IMR-90 (cell line): Measurements from ENCODE around the gene MTHFD2. TPM values are rescaled to one million over a fixed set of nuclear protein-coding genes. Genes with fewer than 3 reads are reported as not detected.

ENCODE experiments used
- ATAC-seq: fragments of 200-7000 bp; cut with Tn5 transposase; 2 replicates; pipeline ENCODE4 v1.9.1; 2020; ENCODE audit warnings: low read depth, mild to moderate bottlenecking, moderate library complexity
- BruUV-seq: library from RNA; stranded (reverse); fragments of 400-500 nt; replicated peaks from 2 replicates; lab custom pipeline; 2021; lab: Mats Ljungman, UMichigan
- CTCF ChIA-PET: fragments of 300-600 bp; formaldehyde crosslinking; extraction: SDS; loops from one replicate; lab custom pipeline; 2021; ENCODE audit warnings: antibody characterized with exemption; lab: Yijun Ruan, JAX
- POLR2A ChIA-PET: fragments of 300-600 bp; sonication (Branson Sonifier 250); formaldehyde crosslinking; loops from one replicate; lab custom pipeline; 2022; ENCODE audit warnings: antibody characterized with exemption; ENCODE audit not compliant: unreplicated experiment; lab: Charles Lee
- DNase-seq: peaks from one replicate; pipeline ENCODE4 v3.0.0; 2013
- H2AFZ ChIP-seq: replicated peaks from 2 replicates; pipeline ENCODE3; 2013; ENCODE audit warnings: low read length, mild to moderate bottlenecking; ENCODE audit not compliant: poor library complexity
- H2AK5ac ChIP-seq: 2 replicates; pipeline ENCODE4 v1.6.1; 2013; ENCODE audit warnings: low read depth, low read length, inconsistent platforms
- H2AK9ac ChIP-seq: replicated peaks from 2 replicates; pipeline ENCODE3; 2013; ENCODE audit warnings: mild to moderate bottlenecking, low read depth, low read length, moderate library complexity; ENCODE audit not compliant: poor library complexity
- H2BK120ac ChIP-seq: 2 replicates; pipeline ENCODE4 v1.6.1; 2013; ENCODE audit warnings: low read depth, low read length, inconsistent platforms
- H2BK15ac ChIP-seq: 3 replicates; pipeline ENCODE4 v1.6.1; 2013; ENCODE audit warnings: low read depth, low read length, inconsistent platforms
- H2BK20ac ChIP-seq: 2 replicates; pipeline ENCODE4 v1.6.1; 2013; ENCODE audit warnings: low read depth, mild to moderate bottlenecking, inconsistent platforms, low read length, moderate library complexity
- H2BK5ac ChIP-seq: 2 replicates; pipeline ENCODE4 v1.6.1; 2013; ENCODE audit warnings: mild to moderate bottlenecking, low read depth, low read length, inconsistent platforms; ENCODE audit not compliant: poor library complexity, severe bottlenecking
- H3K14ac ChIP-seq: replicated peaks from 2 replicates; pipeline ENCODE4 v1.6.1; 2013; ENCODE audit warnings: low read depth, low read length, inconsistent platforms
- H3K18ac ChIP-seq: 2 replicates; pipeline ENCODE4 v1.6.1; 2013; ENCODE audit warnings: low read depth, low read length, control low read depth
- H3K23ac ChIP-seq: 2 replicates; pipeline ENCODE4 v1.6.1; 2013; ENCODE audit warnings: low read depth, low read length, inconsistent platforms
- H3K27ac ChIP-seq: 2 replicates; pipeline ENCODE4 v1.5.1; 2013; ENCODE audit warnings: mild to moderate bottlenecking, control low read depth, low read length; ENCODE audit not compliant: insufficient read depth
- H3K27me3 ChIP-seq: 2 replicates; pipeline ENCODE4 v1.6.1; 2013; ENCODE audit warnings: low read length; ENCODE audit not compliant: control insufficient read depth, insufficient read depth
- H3K36me3 ChIP-seq: 2 replicates; pipeline ENCODE4 v1.6.1; 2013; ENCODE audit warnings: low read length, mixed read lengths; ENCODE audit not compliant: control insufficient read depth, insufficient read depth
- H3K4ac ChIP-seq: 2 replicates; pipeline ENCODE4 v1.6.1; 2013; ENCODE audit warnings: low read depth, low read length, inconsistent platforms
- H3K4me1 ChIP-seq: 2 replicates; pipeline ENCODE4 v1.6.1; 2013; ENCODE audit warnings: low read length, mixed read lengths; ENCODE audit not compliant: control insufficient read depth, insufficient read depth
- H3K4me2 ChIP-seq: 2 replicates; pipeline ENCODE4 v1.6.1; 2013; ENCODE audit warnings: low read depth, mild to moderate bottlenecking, control low read depth, low read length, moderate library complexity
- H3K4me3 ChIP-seq: 2 replicates; pipeline ENCODE4 v1.5.1; 2013; ENCODE audit warnings: low read depth, mild to moderate bottlenecking, control low read depth, low read length, moderate library complexity; ENCODE audit not compliant: insufficient read depth
- H3K56ac ChIP-seq: 2 replicates; pipeline ENCODE4 v1.6.1; 2013; ENCODE audit warnings: low read length, inconsistent platforms; ENCODE audit not compliant: insufficient read depth; ENCODE audit errors: extremely low read depth
- H3K79me1 ChIP-seq, 2 experiments: 2 replicates each; pipeline ENCODE4 v1.6.1; 2013; ENCODE audit warnings: low read length in 2 of 2, inconsistent platforms in 1 of 2, low read depth in 1 of 2
- H3K9ac ChIP-seq: 2 replicates; pipeline ENCODE4 v1.6.1; 2013; ENCODE audit warnings: low read depth, low read length, control low read depth
- H3K9me1 ChIP-seq: 2 replicates; pipeline ENCODE4 v1.6.1; 2013; ENCODE audit warnings: low read length, inconsistent platforms; ENCODE audit not compliant: insufficient read depth
- H3K9me3 ChIP-seq: 2 replicates; pipeline ENCODE4 v1.6.1; 2013; ENCODE audit warnings: low read length; ENCODE audit not compliant: control insufficient read depth, insufficient read depth
- H4K20me1 ChIP-seq: 2 replicates; pipeline ENCODE4 v1.6.1; 2013; ENCODE audit warnings: low read length, inconsistent platforms; ENCODE audit not compliant: insufficient read depth
- H4K5ac ChIP-seq: 2 replicates; pipeline ENCODE4 v1.6.1; 2013; ENCODE audit warnings: mild to moderate bottlenecking, low read depth, low read length, control low read depth
- H4K8ac ChIP-seq, 2 experiments: 2 replicates each; pipeline ENCODE4 v1.6.1; 2013; ENCODE audit warnings: low read depth in 2 of 2, low read length in 2 of 2, control low read depth in 1 of 2, inconsistent platforms in 1 of 2
- H4K91ac ChIP-seq: 2 replicates; pipeline ENCODE4 v1.6.1; 2013; ENCODE audit warnings: low read depth, low read length, inconsistent platforms; ENCODE audit not compliant: insufficient read depth
- FOS ChIP-seq: fragments of 150-350 bp; IDR thresholded peaks from 2 replicates; pipeline ENCODE4 v1.6.1; 2016; ENCODE audit warnings: low read depth, low read length
- RCOR1 ChIP-seq: IDR thresholded peaks from 2 replicates; pipeline ENCODE4 v1.6.1; 2012; ENCODE audit warnings: mild to moderate bottlenecking, low read length, improper control_type of control experiment; ENCODE audit not compliant: insufficient replicate concordance
- SMC3 ChIP-seq: fragments of 150-350 bp; IDR thresholded peaks from 2 replicates; pipeline ENCODE4 v1.6.1; 2016; ENCODE audit warnings: low read depth, mild to moderate bottlenecking, antibody characterized with exemption, low read length, moderate library complexity
- WGBS, 2 experiments: methylation state at CpG; one replicate each; pipeline versions ENCODE4 v1.1.5 to v1.1.7; 2013; ENCODE audit warnings: missing lambda C conversion rate in 2 of 2; ENCODE audit not compliant: insufficient read length in 1 of 2; ENCODE audit errors: extremely low coverage in 2 of 2; 5-methylcytosine and 5-hydroxymethylcytosine counted together
- dilution Hi-C: fragments of 300-500 bp; cut with HindIII; formaldehyde crosslinking; loops from one replicate; pipeline ENCODE4 v1.14.3; 2018; ENCODE audit warnings: low sequenced_read_pairs; ENCODE audit not compliant: unreplicated experiment
- in situ Hi-C: fragments of 300-500 bp; cut with MboI; formaldehyde crosslinking; loops from 3 replicates; pipeline ENCODE4 v1.14.3; 2019; ENCODE audit warnings: low sequenced_read_pairs, inconsistent platforms, mixed read lengths
- intact Hi-C: fragments of 100-400 bp; cut with micrococcal nuclease; formaldehyde crosslinking; loops from 2 replicates; pipeline ENCODE4 v1.10.0; 2022
- polyA plus RNA-seq, 3 experiments: library from polyadenylated mRNA; depleted of rRNA; stranded (reverse); fragments of >200 nt; gene quantifications; 2 replicates each; pipeline ENCODE4 v1.2.3, GENCODE V29; 2012; ENCODE audit warnings: low replicate concordance in 1 of 3
- total RNA-seq: library from RNA; depleted of rRNA; stranded (reverse); fragments of >200 nt; gene quantifications from 2 replicates; pipeline ENCODE4 v1.2.3, GENCODE V29; 2012

MTHFD2 gene
- total and polyA plus RNA-seq, 2 of the 4 experiments (the other 2 are of a cell fraction), result 66.8 to 122 TPM

GRCh38 chr2:74253971-74254310 is 55.5 kb downstream of the MTHFD2 start:
- H3K9me1 ChIP-seq, result no peaks in the 10 kb centered on the region
- no peaks in the 10 kb centered on the region for H4K20me1 ChIP-seq
- H3K4me2 ChIP-seq, result no peak overlapping the region
- H3K27me3 ChIP-seq, result peaks cover 41% of the 10 kb centered on the region; the same call in 1 of the 2 replicates
- no peak overlapping the region for H3K56ac ChIP-seq
- no peak overlapping the region for H3K27ac ChIP-seq
- WGBS, 2 experiments, result 92% methylated on average over 3 of the region's 4 CpGs; no CpG with 5 or more reads in 1 of the 2 experiments
- POLR2A ChIA-PET, result no interaction called here
- H4K8ac ChIP-seq, result no peak overlapping the region
- no peak overlapping the region for H4K5ac ChIP-seq
- DNase-seq (no peak), ATAC-seq (no peak)
- CTCF ChIA-PET, result interaction anchor here (1.4 kb wide), 1 partner anchor 81 kb away, joined by 9 read pairs; no protein-coding TSS in a partner anchor
- H4K91ac ChIP-seq, result no peak overlapping the region
- no peaks in the 10 kb centered on the region for H3K36me3 ChIP-seq
- no peak overlapping the region for H3K23ac ChIP-seq
- intact Hi-C loops, result loop anchor here (5.0 kb wide), 1 partner anchor 323 kb away; no protein-coding TSS in a partner anchor
- H3K4ac ChIP-seq, result no peak overlapping the region
- no peak overlapping the region for H2BK120ac ChIP-seq
- H2AFZ ChIP-seq, result no peak overlapping the region
- no peaks in the 10 kb centered on the region for H3K9me3 ChIP-seq
- no peak overlapping the region for H2BK20ac ChIP-seq
- no peaks in the 10 kb centered on the region for H3K4me1 ChIP-seq
- BruUV-seq, result no TSS peak
- no peak overlapping the region for H2AK5ac ChIP-seq
- dilution Hi-C loops, result no loop called here
- in situ Hi-C loops, result loop anchor here (5.0 kb wide), 1 partner anchor 83 kb away; no protein-coding TSS in a partner anchor
- no peak overlapping the region for H2AK9ac ChIP-seq
- no peak overlapping the region for H2BK5ac ChIP-seq
- no peaks in the 10 kb centered on the region for H3K79me1 ChIP-seq
- H3K4me3 ChIP-seq, result no peak overlapping the region
- no peak overlapping the region for H3K14ac ChIP-seq
- H3K9ac ChIP-seq, result no peak overlapping the region
- TF ChIP-seq RCOR1, result no peak
- TF ChIP-seq FOS, result no peak
- no peak for TF ChIP-seq SMC3
- no peak overlapping the region for H2BK15ac ChIP-seq
- H3K18ac ChIP-seq, result no peak overlapping the region
